ENCODE results near the gene SRD5A1.

- no peak for TF ChIP-seq CTCF (IDR thresholded peaks at IDR 0.05)
- TF ChIP-seq POLR2A (IDR thresholded peaks at IDR 0.05), result no peak
These were observed 46.6 kb upstream of the SRD5A1 start for GRCh38 chr5:6586647-6587042.
